Caco-2 (cell line): ENCODE measurements around the gene PIK3CG. TPM values are rescaled to one million over a fixed set of nuclear protein-coding genes. Genes with fewer than 3 reads are reported as not detected.

Source experiments
- BruUV-seq: library from RNA; stranded (reverse); fragments of 400-500 nt; replicated peaks from 2 replicates; lab custom pipeline; 2021; lab: Mats Ljungman, UMichigan
- CTCF ChIA-PET: fragments of 300-600 bp; sonication (Branson Sonifier 250); formaldehyde crosslinking; loops from one replicate; lab custom pipeline; 2022; ENCODE audit warnings: antibody characterized with exemption; lab: Charles Lee
- POLR2A ChIA-PET: fragments of 300-600 bp; sonication (Branson Sonifier 250); formaldehyde crosslinking; loops from one replicate; lab custom pipeline; 2022; ENCODE audit warnings: antibody characterized with exemption; lab: Charles Lee
- DNase-seq, 2 experiments: peaks; one replicate each; pipeline versions ENCODE4 v3.0.0 to v3.0.0-alpha.2; 2020 to 2022
- H3K27me3 ChIP-seq: replicated peaks from 2 replicates; pipeline ENCODE4 v1.6.0; 2011; ENCODE audit warnings: low read length; ENCODE audit not compliant: control insufficient read depth, insufficient read depth
- H3K36me3 ChIP-seq: 2 replicates; pipeline ENCODE4 v1.5.1; 2011; ENCODE audit warnings: low read length; ENCODE audit not compliant: control insufficient read depth, insufficient read depth
- H3K4me1 ChIP-seq: fragments of 250-450 bp; sonication (Bioruptor Pico); 2 replicates; pipeline ENCODE4 v1.5.1; 2020; ENCODE audit warnings: mild to moderate bottlenecking
- H3K4me3 ChIP-seq: 2 replicates; pipeline ENCODE4 v1.5.1; 2011; ENCODE audit warnings: low read depth, mild to moderate bottlenecking, control low read depth, low read length
- H3K9me3 ChIP-seq: fragments of 250-450 bp; sonication (Bioruptor Pico); 2 replicates; pipeline ENCODE4 v1.5.1; 2020; ENCODE audit warnings: mild to moderate bottlenecking, moderate library complexity
- H3K27ac Mint-ChIP-seq: one replicate; pipeline ENCODE4 v1.8.0; 2022; ENCODE audit warnings: mixed read lengths; ENCODE audit not compliant: unreplicated experiment
- H3K27me3 Mint-ChIP-seq: one replicate; pipeline ENCODE4 v1.8.0; 2022; ENCODE audit warnings: mixed read lengths; ENCODE audit not compliant: insufficient read depth, unreplicated experiment
- H3K36me3 Mint-ChIP-seq: one replicate; pipeline ENCODE4 v1.8.0; 2022; ENCODE audit warnings: mild to moderate bottlenecking, mixed read lengths; ENCODE audit not compliant: insufficient read depth, unreplicated experiment
- H3K4me1 Mint-ChIP-seq: one replicate; pipeline ENCODE4 v1.8.0; 2022; ENCODE audit warnings: low read depth, mixed read lengths; ENCODE audit not compliant: unreplicated experiment
- H3K4me3 Mint-ChIP-seq: one replicate; pipeline ENCODE4 v1.8.0; 2022; ENCODE audit warnings: mild to moderate bottlenecking, moderate library complexity, mixed read lengths; ENCODE audit not compliant: unreplicated experiment
- H3K9me3 Mint-ChIP-seq: one replicate; pipeline ENCODE4 v1.8.0; 2022; ENCODE audit warnings: mixed read lengths; ENCODE audit not compliant: unreplicated experiment
- CTCF ChIP-seq, 2 experiments: fragments of 200-600 bp in 1 of 2; IDR thresholded peaks; 1 replicate in 1 of 2; 2 replicates in 1 of 2; pipeline versions ENCODE4 v1.5.1 to v1.8.0; 2011 to 2022; ENCODE audit warnings: antibody characterized with exemption in 1 of 2, control low read depth in 1 of 2, inconsistent platforms in 1 of 2, low read depth in 1 of 2, low read length in 1 of 2, mild to moderate bottlenecking in 1 of 2, moderate library complexity in 1 of 2; ENCODE audit not compliant: insufficient read depth in 1 of 2, severe bottlenecking in 1 of 2, unreplicated experiment in 1 of 2
- intact Hi-C: fragments of 100-400 bp; cut with micrococcal nuclease; formaldehyde crosslinking; loops from one replicate; pipeline ENCODE4 v1.10.0; 2022; ENCODE audit not compliant: unreplicated experiment
- total RNA-seq: library from RNA; stranded (reverse); gene quantifications from 2 replicates; pipeline ENCODE4 v1.2.3, GENCODE V29; 2022

PIK3CG gene
- total RNA-seq, 1 experiment from 2014 or later = not detected

- no peak for DNase-seq
- no TSS peak for BruUV-seq
- no peaks in the 10 kb centered on the region for H3K9me3 Mint-ChIP-seq
- H3K4me1 Mint-ChIP-seq = no peaks in the 10 kb centered on the region
- Histone ChIP-seq H3K27me3 (no peaks in the 10 kb centered on the region), H3K36me3 (no peaks in the 10 kb centered on the region), H3K9me3 (no peaks in the 10 kb centered on the region), H3K4me1 (no peaks in the 10 kb centered on the region), H3K4me3 (no peak overlapping the region)
- POLR2A ChIA-PET = no interaction called here
- peaks cover 14% of the 10 kb centered on the region for H3K27me3 Mint-ChIP-seq
- no peak for TF ChIP-seq CTCF (IDR thresholded peaks at IDR 0.05; ENCODE audit: insufficient read depth in 1 of 2, low read depth in 1 of 2, low read length in 1 of 2, severe bottlenecking in 1 of 2, unreplicated experiment in 1 of 2)
- H3K27ac Mint-ChIP-seq = no peak overlapping the region
- intact Hi-C loops = no loop called here
- no peak overlapping the region for H3K4me3 Mint-ChIP-seq
- CTCF ChIA-PET = no interaction called here
- H3K36me3 Mint-ChIP-seq = no peaks in the 10 kb centered on the region
Observed at GRCh38 chr7:106875508-106875907, 10.4 kb downstream of the PIK3CG start.

GRCh38 chr7:106878748-106879439 is 13.8 kb downstream of the PIK3CG start:
- Mint-ChIP-seq H3K4me1 (no peaks in the 10 kb centered on the region), H3K36me3 (no peaks in the 10 kb centered on the region)
- CTCF ChIA-PET = no interaction called here

GRCh38 chr7:106881984-106882383 is 16.9 kb downstream of the PIK3CG start:
- CTCF ChIA-PET = no interaction called here
- POLR2A ChIA-PET = no interaction called here
- Mint-ChIP-seq H3K36me3 (no peaks in the 10 kb centered on the region), H3K27me3 (peaks cover 24% of the 10 kb centered on the region), H3K4me3 (no peak overlapping the region), H3K4me1 (no peaks in the 10 kb centered on the region), H3K9me3 (no peaks in the 10 kb centered on the region), H3K27ac (no peak overlapping the region)
- Histone ChIP-seq H3K27me3 (no peaks in the 10 kb centered on the region; the same call in 1 of the 2 replicates), H3K9me3 (no peaks in the 10 kb centered on the region), H3K4me3 (no peak overlapping the region), H3K4me1 (no peaks in the 10 kb centered on the region), H3K36me3 (no peaks in the 10 kb centered on the region)
- BruUV-seq = no TSS peak
- no peak for DNase-seq
- intact Hi-C loops = no loop called here
- TF ChIP-seq CTCF (IDR thresholded peaks at IDR 0.05; ENCODE audit: insufficient read depth in 1 of 2, low read depth in 1 of 2, low read length in 1 of 2, severe bottlenecking in 1 of 2, unreplicated experiment in 1 of 2) = no peak

More at GRCh38 chr7:106878748-106879439, 13.8 kb downstream of the PIK3CG start:
- no peak overlapping the region for H3K27ac Mint-ChIP-seq
- intact Hi-C loops = no loop called here
- Histone ChIP-seq H3K4me1 (no peaks in the 10 kb centered on the region), H3K27me3 (no peaks in the 10 kb centered on the region; the same call in 1 of the 2 replicates), H3K9me3 (no peaks in the 10 kb centered on the region), H3K4me3 (no peak overlapping the region), H3K36me3 (no peaks in the 10 kb centered on the region)
- no peak for TF ChIP-seq CTCF (IDR thresholded peaks at IDR 0.05; ENCODE audit: insufficient read depth in 1 of 2, low read depth in 1 of 2, low read length in 1 of 2, severe bottlenecking in 1 of 2, unreplicated experiment in 1 of 2)
- H3K4me3 Mint-ChIP-seq = no peak overlapping the region
- POLR2A ChIA-PET = no interaction called here
- H3K27me3 Mint-ChIP-seq = peaks cover 21% of the 10 kb centered on the region
- no TSS peak for BruUV-seq
- H3K9me3 Mint-ChIP-seq = no peaks in the 10 kb centered on the region
- no peak for DNase-seq
